Measurements from ENCODE around the gene HSPBP1. TPM values are rescaled to one million over a fixed set of nuclear protein-coding genes. Genes with fewer than 3 reads are reported as not detected.
A peak's percentile ranks its signal among the peaks of the same experiment; 100 is the strongest.

The HSPBP1 gene
- total RNA-seq, 2 experiments from 2014 or later: 46.4 to 47.1 TPM

DNA sequence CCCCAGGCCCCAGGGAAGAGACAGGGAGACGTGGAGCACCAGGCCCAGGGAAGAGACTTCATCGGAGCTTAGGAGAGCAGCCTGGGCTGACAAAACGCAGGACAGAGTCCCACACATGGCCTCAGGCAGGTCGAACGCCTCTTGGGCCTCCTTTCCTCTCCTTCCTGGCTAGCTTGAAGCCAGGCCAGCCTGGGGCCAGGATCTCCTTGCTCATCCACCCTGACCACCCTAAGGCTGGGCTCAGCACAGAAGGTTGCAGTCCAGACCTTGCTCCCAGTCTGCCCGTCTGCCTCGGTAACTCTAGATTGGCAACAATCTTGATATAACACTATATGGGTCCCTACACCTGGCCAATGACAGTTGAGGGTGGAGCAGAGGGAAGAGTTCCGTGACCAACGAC lies 31.2 kb downstream of the HSPBP1 start:
- TF ChIP-seq, protein P1, sequence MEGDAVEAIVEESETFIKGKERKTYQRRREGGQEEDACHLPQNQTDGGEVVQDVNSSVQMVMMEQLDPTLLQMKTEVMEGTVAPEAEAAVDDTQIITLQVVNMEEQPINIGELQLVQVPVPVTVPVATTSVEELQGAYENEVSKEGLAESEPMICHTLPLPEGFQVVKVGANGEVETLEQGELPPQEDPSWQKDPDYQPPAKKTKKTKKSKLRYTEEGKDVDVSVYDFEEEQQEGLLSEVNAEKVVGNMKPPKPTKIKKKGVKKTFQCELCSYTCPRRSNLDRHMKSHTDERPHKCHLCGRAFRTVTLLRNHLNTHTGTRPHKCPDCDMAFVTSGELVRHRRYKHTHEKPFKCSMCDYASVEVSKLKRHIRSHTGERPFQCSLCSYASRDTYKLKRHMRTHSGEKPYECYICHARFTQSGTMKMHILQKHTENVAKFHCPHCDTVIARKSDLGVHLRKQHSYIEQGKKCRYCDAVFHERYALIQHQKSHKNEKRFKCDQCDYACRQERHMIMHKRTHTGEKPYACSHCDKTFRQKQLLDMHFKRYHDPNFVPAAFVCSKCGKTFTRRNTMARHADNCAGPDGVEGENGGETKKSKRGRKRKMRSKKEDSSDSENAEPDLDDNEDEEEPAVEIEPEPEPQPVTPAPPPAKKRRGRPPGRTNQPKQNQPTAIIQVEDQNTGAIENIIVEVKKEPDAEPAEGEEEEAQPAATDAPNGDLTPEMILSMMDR (IDR thresholded peaks at IDR 0.05): no peak
- CTCF ChIA-PET: no interaction called here
- intact Hi-C loops (cut with micrococcal nuclease): no loop called here
- DNase-seq (no peak), ATAC-seq (no peak)
- Mint-ChIP-seq H3K27ac (peak overlapping the region; percentile 59), H3K4me3 (no peak overlapping the region), H3K27me3 (no peaks in the 10 kb centered on the region), H3K4me1 (ENCODE audit: low read depth) (peaks cover 42% of the 10 kb centered on the region), H3K36me3 (ENCODE audit: low read depth) (peaks cover 40% of the 10 kb centered on the region), H3K9me3 (no peaks in the 10 kb centered on the region)
- POLR2A ChIA-PET: interaction anchor here (0.7 to 2.9 kb wide), 5 partner anchors 9 to 136 kb away, joined by 3 to 15 read pairs (median 6); partner anchors contain the start of genes PPP6R1 and TMEM238

DNA sequence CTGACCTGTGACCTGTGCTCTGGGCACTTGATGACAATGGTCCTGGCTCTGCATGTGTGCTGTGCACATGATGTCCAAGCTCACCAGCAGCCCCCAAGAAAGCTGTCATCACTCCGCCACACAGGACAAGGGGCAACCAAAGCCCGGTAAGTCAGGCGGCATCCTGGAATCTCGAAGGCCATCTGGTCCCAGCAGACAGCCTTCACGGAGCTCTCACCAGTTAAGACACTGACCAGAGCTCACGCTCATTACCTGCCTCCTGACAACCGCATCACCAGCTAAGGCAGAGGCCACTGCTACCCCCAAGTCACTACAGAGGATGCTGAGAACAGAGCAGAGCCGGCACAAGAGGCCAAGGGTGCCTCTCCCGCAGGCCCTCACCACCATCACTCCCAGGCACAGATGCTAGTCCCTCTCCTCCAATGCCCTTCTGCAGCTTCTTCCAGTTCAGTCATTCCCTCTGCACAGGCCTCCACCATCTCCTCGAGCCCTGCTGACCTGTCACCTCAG lies 31.7 kb downstream of the HSPBP1 start:
- intact Hi-C loops (cut with micrococcal nuclease): no loop called here
- ATAC-seq: no peak
- H3K9me3 Mint-ChIP-seq: no peaks in the 10 kb centered on the region
- peaks cover 36% of the 10 kb centered on the region for H3K36me3 Mint-ChIP-seq (ENCODE audit: low read depth)
- H3K4me1 Mint-ChIP-seq (ENCODE audit: low read depth): peaks cover 38% of the 10 kb centered on the region
- TF ChIP-seq, protein P1 (IDR thresholded peaks at IDR 0.05): no peak
- POLR2A ChIA-PET: interaction anchor here (0.7 to 1.8 kb wide), 4 partner anchors 9 to 136 kb away, joined by 3 to 8 read pairs (median 4); partner anchors contain the start of genes PPP6R1 and TMEM238
- no peak for DNase-seq
- H3K27ac Mint-ChIP-seq: peak overlapping the region; percentile 42
- no peaks in the 10 kb centered on the region for H3K27me3 Mint-ChIP-seq
- CTCF ChIA-PET: no interaction called here
- no peak overlapping the region for H3K4me3 Mint-ChIP-seq

GRCh38 chr19:55247621-55248099 lies 32.2 kb downstream of the HSPBP1 start:
- ChIA-PET POLR2A (interaction anchor here (1.1 to 1.8 kb wide), 3 partner anchors 10 to 27 kb away, joined by 3 to 8 read pairs (median 6); partner anchors contain the start of gene PPP6R1), CTCF (no interaction called here)
- H3K27me3 Mint-ChIP-seq: no peaks in the 10 kb centered on the region
- no peak overlapping the region for H3K4me3 Mint-ChIP-seq
- no peak overlapping the region for H3K27ac Mint-ChIP-seq
- TF ChIP-seq, protein P1 (IDR thresholded peaks at IDR 0.05): no peak
- H3K36me3 Mint-ChIP-seq (ENCODE audit: low read depth): peaks cover 37% of the 10 kb centered on the region
- DNase-seq (no peak), ATAC-seq (no peak)
- intact Hi-C loops (cut with micrococcal nuclease): no loop called here
- peaks cover 34% of the 10 kb centered on the region for H3K4me1 Mint-ChIP-seq (ENCODE audit: low read depth)
- H3K9me3 Mint-ChIP-seq: no peaks in the 10 kb centered on the region

DNA sequence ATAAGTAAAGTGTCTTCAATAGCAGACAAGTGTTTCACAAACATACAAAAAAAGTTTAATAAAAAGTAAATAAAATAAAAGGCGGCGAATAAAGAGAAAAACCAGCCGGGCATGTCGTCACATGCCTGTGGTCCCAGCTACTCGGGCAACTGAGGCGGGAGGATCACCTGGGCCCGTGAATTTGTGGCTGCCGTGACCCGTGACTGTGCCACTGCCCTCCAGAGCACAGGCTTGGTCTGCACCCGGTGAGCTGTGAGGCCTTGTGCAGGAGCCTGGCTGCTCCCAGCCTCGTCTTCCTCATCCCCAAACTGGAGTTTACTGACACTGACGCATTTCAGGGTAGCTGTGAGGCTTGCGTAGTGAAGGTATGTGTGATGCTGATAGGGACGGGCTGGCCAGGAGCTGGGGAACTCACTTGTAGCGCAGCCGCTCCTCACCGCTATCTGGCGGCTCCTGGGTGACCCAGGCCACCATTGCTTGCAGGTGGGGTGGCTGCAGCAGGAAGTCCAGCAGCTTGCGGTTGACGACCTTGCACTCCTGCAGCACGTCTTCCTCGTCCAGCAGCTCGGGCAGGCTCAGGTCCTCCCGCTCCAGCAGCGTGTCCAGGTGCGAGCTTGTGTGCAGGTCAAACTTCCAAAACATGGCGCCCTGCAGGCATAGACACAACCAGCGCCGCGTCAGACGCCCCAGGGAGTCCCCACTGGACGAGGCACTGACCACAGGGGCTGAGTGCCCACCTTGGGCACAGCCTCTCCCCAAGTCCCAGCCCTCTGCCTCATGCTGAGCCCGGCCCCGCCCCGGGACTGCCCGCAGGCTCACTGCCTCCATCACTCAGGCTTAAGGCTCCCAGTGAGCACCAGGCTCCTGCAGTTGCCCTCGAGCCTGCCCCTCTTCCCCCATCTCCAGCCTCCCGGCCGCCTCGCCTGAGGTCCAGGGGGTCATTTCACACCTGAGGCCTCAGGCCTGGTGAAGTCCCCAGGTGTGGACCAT lies 33.2 kb downstream of the HSPBP1 start:
- ChIA-PET CTCF (no interaction called here), POLR2A (interaction anchor here (0.8 to 1.8 kb wide), 4 partner anchors 9 to 30 kb away, joined by 3 to 8 read pairs (median 4); partner anchors contain the start of gene PPP6R1)
- H3K27ac Mint-ChIP-seq: no peak overlapping the region
- no peaks in the 10 kb centered on the region for H3K9me3 Mint-ChIP-seq
- peaks cover 36% of the 10 kb centered on the region for H3K36me3 Mint-ChIP-seq (ENCODE audit: low read depth)
- TF ChIP-seq, protein P1 (IDR thresholded peaks at IDR 0.05): no peak
- no peaks in the 10 kb centered on the region for H3K27me3 Mint-ChIP-seq
- DNase-seq (no peak), ATAC-seq (no peak)
- peaks cover 27% of the 10 kb centered on the region for H3K4me1 Mint-ChIP-seq (ENCODE audit: low read depth)
- H3K4me3 Mint-ChIP-seq: no peak overlapping the region
- intact Hi-C loops (cut with micrococcal nuclease): no loop called here

All from activated CD8-positive, alpha-beta T cell treated with anti-CD3 and anti-CD28 coated beads for 36 hours (primary cell).